GM06990 (cell line): ENCODE measurements around the gene CBLN4.

ENCODE experiments used
- DNase-seq: peaks from one replicate; pipeline ENCODE4 v3.0.0-alpha.2; 2011; ENCODE audit not compliant: insufficient read length; ENCODE audit errors: extremely low read depth
- H3K27me3 ChIP-seq: replicated peaks from 2 replicates; pipeline ENCODE4 v1.6.0; 2011; ENCODE audit warnings: low read length; ENCODE audit not compliant: control insufficient read depth, insufficient read depth
- H3K36me3 ChIP-seq: 2 replicates; pipeline ENCODE4 v1.5.1; 2011; ENCODE audit warnings: low read length; ENCODE audit not compliant: control insufficient read depth, insufficient read depth
- H3K4me3 ChIP-seq: replicated peaks from 2 replicates; pipeline ENCODE4 v1.5.1; 2011; ENCODE audit warnings: low read depth, mild to moderate bottlenecking, control low read depth, low read length
- CTCF ChIP-seq: IDR thresholded peaks from 2 replicates; pipeline ENCODE4 v1.5.1; 2011; ENCODE audit warnings: low read length, control low read depth, mild to moderate bottlenecking, inconsistent platforms; ENCODE audit not compliant: insufficient read depth, poor library complexity, severe bottlenecking

Gene CBLN4

GRCh38 chr20:56005389-56005715 lies at the start of gene CBLN4:
TSS of gene CBLN4 (minus strand) at chr20:56005519. CDS start at chr20:56004171, 1,348 bp downstream.
- Histone ChIP-seq H3K36me3 (no peaks in the 10 kb centered on the region), H3K4me3 (no peak within 1 kb of the TSS), H3K27me3 (no peaks in the 10 kb centered on the region)
- TF ChIP-seq CTCF, result no peak
- no peak for DNase-seq

DNA sequence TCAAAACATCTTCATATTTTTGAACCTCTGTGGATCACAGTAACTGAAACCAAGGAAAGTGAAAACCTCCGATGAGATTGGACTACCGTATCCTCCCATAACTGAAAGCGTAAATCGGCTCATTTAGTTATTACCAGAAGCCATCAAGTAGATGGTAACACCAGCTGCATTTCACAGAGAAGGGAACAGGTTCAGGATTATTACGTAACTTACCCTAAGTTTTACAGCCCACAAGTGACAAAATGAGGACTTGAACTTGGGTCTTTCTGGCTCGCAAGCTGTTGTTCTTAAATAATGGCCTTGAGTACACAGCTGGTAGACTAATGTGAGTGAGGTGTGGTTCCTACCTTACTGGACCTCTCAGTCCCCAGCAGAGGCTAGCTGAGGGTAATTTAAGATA lies 37.9 kb upstream of the CBLN4 start:
- TF ChIP-seq CTCF, result no peak
- DNase-seq, result no peak
- Histone ChIP-seq H3K36me3 (no peaks in the 10 kb centered on the region), H3K4me3 (no peak overlapping the region), H3K27me3 (no peaks in the 10 kb centered on the region)

GRCh38 chr20:56032251-56032650 lies 26.9 kb upstream of the CBLN4 start:
- no peak for DNase-seq
- Histone ChIP-seq H3K27me3 (no peaks in the 10 kb centered on the region), H3K4me3 (no peak overlapping the region), H3K36me3 (no peaks in the 10 kb centered on the region)
- TF ChIP-seq CTCF, result no peak

DNA sequence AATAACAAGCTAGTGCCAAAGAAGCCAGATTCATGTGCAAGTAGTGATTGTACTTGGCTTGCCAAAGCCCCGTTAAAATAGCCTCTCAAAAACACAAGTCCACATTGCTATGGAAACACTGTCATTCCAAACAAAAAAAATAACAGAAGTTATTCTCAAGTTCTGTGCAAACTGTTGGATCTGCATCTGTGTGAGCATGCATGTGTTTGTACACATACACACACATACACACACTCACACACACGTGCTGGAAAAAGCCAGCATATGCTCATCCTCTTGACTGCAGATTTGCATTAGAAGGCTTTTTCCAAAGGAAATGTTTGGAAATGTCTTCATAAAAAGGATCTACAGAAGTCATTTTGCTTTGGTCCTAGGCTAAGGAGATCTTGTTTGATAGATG lies 13.4 kb upstream of the CBLN4 start:
- no peak for DNase-seq
- TF ChIP-seq CTCF, result no peak
- H3K4me3 ChIP-seq, result no peak overlapping the region
- no peaks in the 10 kb centered on the region for H3K27me3 ChIP-seq
- H3K36me3 ChIP-seq, result no peaks in the 10 kb centered on the region

DNA sequence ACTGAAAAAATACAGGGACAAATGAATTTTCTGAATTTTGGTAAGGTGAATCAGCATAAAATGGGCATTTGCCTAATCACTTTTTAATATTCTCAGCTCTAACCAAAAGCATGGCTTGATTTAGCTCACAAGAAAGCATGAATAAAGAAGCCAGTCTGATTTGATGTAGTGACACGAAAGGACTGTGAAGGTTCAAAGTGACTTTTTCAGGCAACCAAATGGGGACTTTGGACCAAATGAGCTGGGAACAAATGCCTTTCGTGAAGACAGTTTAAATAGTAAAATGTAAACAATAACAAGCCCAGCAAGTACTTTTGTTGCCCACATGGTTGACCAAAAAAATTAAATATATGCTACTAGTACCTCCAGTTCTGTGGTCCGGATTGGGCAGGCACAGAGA lies 12.9 kb upstream of the CBLN4 start:
- no peak for DNase-seq
- no peak for TF ChIP-seq CTCF
- H3K27me3 ChIP-seq, result no peaks in the 10 kb centered on the region
- no peak overlapping the region for H3K4me3 ChIP-seq
- H3K36me3 ChIP-seq, result no peaks in the 10 kb centered on the region

DNA sequence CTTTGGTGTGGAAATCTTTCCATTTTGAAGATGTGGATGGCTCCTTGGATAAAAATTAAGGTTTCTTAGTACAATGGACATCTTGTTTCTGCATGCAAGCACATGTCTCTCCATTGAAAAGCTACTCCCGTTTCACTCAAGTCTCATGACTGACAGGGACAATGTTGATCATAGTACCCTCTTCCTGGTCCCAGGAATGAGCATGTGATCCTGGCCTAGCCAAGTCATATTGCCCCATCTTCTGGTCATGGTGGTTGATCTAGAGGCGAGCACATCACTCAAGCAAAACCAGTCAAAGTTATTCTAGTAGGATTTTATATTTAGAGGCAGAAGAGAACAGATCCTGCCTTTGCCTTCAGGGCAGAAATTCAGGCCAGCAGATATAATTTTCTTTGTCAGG lies 12.2 kb upstream of the CBLN4 start:
- Histone ChIP-seq H3K36me3 (no peaks in the 10 kb centered on the region), H3K4me3 (no peak overlapping the region), H3K27me3 (no peaks in the 10 kb centered on the region)
- no peak for DNase-seq
- TF ChIP-seq CTCF, result no peak
